Subcutaneous adipose tissue (tissue), 4 donors: Measurements from ENCODE around the gene NUDT1. TPM values are rescaled to one million over a fixed set of nuclear protein-coding genes. Genes with fewer than 3 reads are reported as not detected.

Source experiments
- total RNA-seq, 4 donors: library from RNA; depleted of rRNA; stranded (reverse); fragments of >200 nt; gene quantifications; one replicate each; pipeline ENCODE4 v1.1.0, GENCODE V29; 2016
- TF ChIP-seq, protein P1 (sequence below): fragments of 450-650 bp; IDR thresholded peaks from one replicate; pipeline ENCODE4 v1.5.1; 2016; ENCODE audit warnings: low read depth, mild to moderate bottlenecking, control low read depth, antibody characterized with exemption, moderate library complexity

Gene NUDT1
- total RNA-seq, 4 donors from 2014 or later = 11.3 to 25.8 (median 24.8) TPM

DNA sequence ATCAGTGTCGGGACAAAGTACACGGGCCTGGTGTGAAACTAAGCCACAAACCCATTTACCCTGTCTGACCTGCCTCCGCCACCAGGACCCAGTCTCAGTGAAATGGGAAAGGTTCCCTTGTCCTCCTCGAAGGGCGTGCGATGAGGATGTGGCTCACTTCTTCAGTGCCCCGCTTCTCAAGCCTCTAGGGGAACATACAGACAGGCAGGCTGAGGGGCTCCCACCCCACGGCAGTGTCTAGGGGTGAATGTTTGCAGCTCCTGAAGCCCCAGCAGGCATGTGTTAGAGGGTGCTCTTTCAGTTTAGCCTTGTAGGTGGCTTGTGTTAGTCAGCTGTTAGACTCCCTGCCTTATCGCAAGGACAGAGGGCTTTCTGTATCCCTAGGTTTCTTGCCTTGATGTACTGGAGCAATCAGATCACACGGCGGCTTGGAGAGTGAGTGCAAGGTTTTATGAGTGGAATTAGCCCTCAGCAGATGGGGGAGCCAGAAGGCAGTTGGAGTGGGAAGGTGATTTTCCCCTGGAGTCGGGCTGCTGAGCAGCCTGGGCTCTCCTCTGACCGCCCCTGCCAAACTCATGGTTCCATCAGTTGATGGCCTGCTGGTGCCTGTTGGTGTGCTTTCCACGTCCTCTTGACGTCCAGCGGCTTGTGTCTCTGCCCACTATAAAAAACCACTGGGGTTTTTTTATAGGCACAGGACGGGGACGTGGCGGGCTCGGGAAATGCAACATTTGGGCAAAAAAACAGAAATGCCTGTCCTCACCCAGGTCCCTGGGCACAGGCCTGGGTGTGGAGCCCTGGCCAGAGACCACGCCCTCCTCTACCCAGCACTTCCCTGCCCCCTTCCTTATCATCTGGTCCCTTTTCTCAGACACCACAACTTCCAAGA lies 759 bp downstream of the NUDT1 start:
- TF ChIP-seq, protein P1, sequence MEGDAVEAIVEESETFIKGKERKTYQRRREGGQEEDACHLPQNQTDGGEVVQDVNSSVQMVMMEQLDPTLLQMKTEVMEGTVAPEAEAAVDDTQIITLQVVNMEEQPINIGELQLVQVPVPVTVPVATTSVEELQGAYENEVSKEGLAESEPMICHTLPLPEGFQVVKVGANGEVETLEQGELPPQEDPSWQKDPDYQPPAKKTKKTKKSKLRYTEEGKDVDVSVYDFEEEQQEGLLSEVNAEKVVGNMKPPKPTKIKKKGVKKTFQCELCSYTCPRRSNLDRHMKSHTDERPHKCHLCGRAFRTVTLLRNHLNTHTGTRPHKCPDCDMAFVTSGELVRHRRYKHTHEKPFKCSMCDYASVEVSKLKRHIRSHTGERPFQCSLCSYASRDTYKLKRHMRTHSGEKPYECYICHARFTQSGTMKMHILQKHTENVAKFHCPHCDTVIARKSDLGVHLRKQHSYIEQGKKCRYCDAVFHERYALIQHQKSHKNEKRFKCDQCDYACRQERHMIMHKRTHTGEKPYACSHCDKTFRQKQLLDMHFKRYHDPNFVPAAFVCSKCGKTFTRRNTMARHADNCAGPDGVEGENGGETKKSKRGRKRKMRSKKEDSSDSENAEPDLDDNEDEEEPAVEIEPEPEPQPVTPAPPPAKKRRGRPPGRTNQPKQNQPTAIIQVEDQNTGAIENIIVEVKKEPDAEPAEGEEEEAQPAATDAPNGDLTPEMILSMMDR = no peak

DNA sequence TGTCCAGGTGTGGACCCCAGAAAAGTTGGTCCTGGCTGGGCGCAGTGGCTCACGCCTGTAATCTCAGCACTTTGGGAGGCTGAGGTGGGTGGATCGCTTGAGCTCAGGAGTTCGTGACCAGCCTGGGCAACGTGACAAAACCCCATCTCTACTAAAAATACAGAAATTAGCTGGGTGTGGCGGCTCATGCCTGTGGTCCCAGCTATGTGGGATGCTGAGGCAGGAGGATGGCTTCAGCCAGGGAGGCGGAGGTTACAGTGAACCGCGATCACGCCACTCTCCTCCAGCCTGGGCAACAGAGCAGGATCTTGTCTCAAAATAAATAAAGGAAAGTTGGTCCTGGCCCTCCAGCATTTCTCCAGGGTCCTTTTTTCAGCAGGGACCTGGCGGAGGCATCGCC lies 1.4 kb downstream of the NUDT1 start:
- TF ChIP-seq, protein P1 = no peak

- TF ChIP-seq, protein P1 = no peak
Observed at GRCh38 chr7:2244404-2244995, 2.5 kb downstream of the NUDT1 start.

DNA sequence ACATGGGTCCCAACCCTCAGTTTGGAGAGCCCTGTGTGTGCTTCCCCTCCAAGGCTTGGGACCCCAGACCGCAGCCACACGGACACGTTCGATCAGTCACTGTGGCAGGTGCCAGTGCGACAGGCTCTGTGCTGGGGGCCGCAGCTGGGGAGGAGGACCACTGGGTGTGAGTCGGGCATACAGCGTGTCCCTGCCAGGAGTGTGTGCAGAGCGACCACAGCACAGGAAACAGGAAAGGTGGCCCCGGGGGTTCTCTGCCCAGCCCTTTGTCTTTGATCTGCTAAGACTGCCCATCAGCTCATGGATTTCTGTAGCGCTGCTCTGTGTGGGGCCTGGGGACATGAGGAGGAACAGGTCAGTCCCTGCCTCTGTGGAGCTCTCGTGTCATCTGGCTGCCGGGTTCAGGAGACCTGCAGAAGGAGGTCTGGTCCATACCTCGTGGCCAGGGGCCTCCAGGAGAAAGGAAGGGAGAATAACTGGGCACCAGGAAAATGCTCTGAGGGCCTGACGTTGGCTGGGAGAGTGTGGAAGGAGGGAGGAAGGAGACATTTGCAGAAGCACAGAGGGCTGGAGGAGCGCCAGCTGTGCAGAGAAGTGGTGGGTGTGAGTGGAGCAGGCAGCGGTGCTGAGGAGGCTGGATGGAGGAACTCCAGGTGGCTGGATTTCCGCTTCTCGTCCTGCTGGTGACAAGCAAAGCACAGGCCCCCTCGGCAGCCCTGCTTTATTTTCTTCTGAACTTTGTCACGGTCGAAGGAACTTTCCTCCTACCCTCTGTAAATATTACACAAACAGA lies 4.1 kb downstream of the NUDT1 start:
- TF ChIP-seq, protein P1 = no peak

GRCh38 chr7:2247141-2247995 lies 5.3 kb downstream of the NUDT1 start:
- TF ChIP-seq, protein P1 = no peak

DNA sequence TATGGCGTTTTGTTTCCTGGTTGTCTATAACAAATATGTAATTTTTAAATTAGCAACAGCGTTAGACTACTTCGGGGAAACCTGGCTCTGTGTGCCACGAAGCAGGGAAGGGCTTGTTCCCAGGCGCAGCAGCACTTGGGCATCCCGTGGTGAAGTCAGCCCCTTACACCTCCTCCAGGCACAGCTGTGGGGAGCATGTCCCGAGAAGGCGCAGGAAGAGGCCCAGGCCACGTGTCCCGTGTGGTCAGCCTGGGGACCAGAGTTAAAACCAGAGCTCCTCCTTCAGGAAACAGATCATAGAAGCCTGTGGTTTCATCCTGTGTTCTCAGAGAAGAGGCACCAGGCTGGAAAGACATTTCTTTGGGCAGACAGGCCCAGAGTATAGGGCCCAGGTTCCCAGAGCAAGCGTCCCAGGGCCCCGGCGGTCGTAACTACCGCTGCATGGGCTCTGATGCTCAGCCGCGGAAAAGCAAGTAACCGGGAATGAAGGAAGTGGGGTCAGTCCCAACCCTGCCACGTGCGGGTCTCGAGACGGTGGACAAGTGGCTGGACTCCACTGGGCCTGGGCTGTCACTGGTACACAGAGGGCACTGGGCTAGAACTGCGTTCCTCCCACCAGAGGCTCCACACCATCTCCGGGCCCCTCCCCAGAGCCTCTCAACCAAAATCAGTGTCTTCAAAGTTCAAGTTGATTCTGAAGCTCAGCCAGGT lies 7.1 kb downstream of the NUDT1 start:
- TF ChIP-seq, protein P1 = no peak
